ENCODE data around the gene MACROD2. TPM values are rescaled to one million over a fixed set of nuclear protein-coding genes. Genes with fewer than 3 reads are reported as not detected.

Gene MACROD2
- total RNA-seq, 1 experiment from 2014 or later = 3.7 TPM

DNA sequence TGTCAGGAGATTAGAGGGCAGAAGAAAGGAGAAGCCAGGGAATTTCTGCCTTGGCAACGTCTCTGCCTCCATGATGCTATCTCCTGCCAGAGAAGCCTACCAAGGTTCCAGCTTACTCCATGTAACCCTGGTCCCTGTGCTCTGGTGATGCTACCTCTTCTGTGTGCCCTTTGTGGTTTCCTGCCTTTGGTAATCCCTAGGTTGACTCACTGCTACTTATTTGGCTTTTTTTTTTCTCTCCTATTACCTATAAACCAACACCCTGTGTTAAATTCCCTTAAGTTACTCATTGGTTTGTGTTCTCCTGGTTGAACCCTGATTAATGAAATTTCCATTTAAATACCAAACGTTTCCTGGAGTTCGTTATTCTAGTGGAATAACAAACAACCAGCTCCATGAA lies 869.9 kb downstream of the MACROD2 start:
- Histone ChIP-seq H3K27me3 (ENCODE audit: insufficient read depth, low read length) (no peaks in the 10 kb centered on the region), H2AFZ (ENCODE audit: low read depth, low read length, poor library complexity, severe bottlenecking) (no peak overlapping the region), H3K79me2 (ENCODE audit: insufficient read depth, low read length) (no peaks in the 10 kb centered on the region), H4K20me1 (ENCODE audit: insufficient read depth) (no peaks in the 10 kb centered on the region), H3K9me2 (ENCODE audit: insufficient read depth) (no peaks in the 10 kb centered on the region), H3K4me3 (replicated peaks in 1 of 2; ENCODE audit: low read depth in 1 of 2, low read length in 2 of 2) (no peak overlapping the region), H3K36me3 (ENCODE audit: control insufficient read depth in 1 of 2, insufficient read depth in 2 of 2, low read length in 2 of 2) (no peaks in the 10 kb centered on the region), H3K9ac (ENCODE audit: low read length) (no peak overlapping the region), H3K4me1 (ENCODE audit: control insufficient read depth in 1 of 2, insufficient read depth in 2 of 2, low read length in 2 of 2) (peaks cover 7 to 9% of the 10 kb centered on the region in 2 experiments; a peak in 3 of 4 replicates), H3K4me2 (ENCODE audit: low read length) (no peak overlapping the region), H3K9me3 (ENCODE audit: control insufficient read depth in 1 of 2, insufficient read depth in 1 of 2, low read depth in 1 of 2, low read length in 2 of 2) (no peaks in the 10 kb centered on the region), H3K27ac (ENCODE audit: low read depth, low read length) (no peak overlapping the region)
- ChIA-PET CTCF (no interaction called here), POLR2A (no interaction called here), RAD21 (ENCODE audit: low non-redundant PET in 1 of 2, low total read pairs in 2 of 2, uncharacterized antibody in 2 of 2, unreplicated experiment in 2 of 2) (no interaction called here)
- TF ChIP-seq POLR2A (IDR thresholded peaks at IDR 0.05; ENCODE audit: borderline replicate concordance, extremely low read depth, insufficient read depth, insufficient read length) (no peak), RAD21 (IDR thresholded peaks at IDR 0.05; ENCODE audit: low read depth) (no peak), EZH2 (IDR thresholded peaks at IDR 0.05) (no peak), TCF7L2 (IDR thresholded peaks at IDR 0.05; ENCODE audit: borderline replicate concordance, extremely low read depth, insufficient read depth, insufficient read length) (no peak), ZNF274 (IDR thresholded peaks at IDR 0.05; ENCODE audit: low read depth, low read length) (no peak), JUND (IDR thresholded peaks at IDR 0.05) (no peak), POLR2AphosphoS5 (IDR thresholded peaks at IDR 0.05; ENCODE audit: low read depth, low read length) (no peak), CBX3 (IDR thresholded peaks at IDR 0.05; ENCODE audit: low read depth) (no peak), CEBPB (IDR thresholded peaks at IDR 0.05; ENCODE audit: low read depth) (no peak), YY1 (IDR thresholded peaks at IDR 0.05; ENCODE audit: extremely low read depth, insufficient replicate concordance, low read depth, low read length) (no peak), FOSL1 (IDR thresholded peaks at IDR 0.05; ENCODE audit: low read depth) (no peak)
- TF ChIP-seq, protein P1, sequence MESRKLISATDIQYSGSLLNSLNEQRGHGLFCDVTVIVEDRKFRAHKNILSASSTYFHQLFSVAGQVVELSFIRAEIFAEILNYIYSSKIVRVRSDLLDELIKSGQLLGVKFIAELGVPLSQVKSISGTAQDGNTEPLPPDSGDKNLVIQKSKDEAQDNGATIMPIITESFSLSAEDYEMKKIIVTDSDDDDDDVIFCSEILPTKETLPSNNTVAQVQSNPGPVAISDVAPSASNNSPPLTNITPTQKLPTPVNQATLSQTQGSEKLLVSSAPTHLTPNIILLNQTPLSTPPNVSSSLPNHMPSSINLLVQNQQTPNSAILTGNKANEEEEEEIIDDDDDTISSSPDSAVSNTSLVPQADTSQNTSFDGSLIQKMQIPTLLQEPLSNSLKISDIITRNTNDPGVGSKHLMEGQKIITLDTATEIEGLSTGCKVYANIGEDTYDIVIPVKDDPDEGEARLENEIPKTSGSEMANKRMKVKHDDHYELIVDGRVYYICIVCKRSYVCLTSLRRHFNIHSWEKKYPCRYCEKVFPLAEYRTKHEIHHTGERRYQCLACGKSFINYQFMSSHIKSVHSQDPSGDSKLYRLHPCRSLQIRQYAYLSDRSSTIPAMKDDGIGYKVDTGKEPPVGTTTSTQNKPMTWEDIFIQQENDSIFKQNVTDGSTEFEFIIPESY (IDR thresholded peaks at IDR 0.05; ENCODE audit: extremely low read depth, insufficient replicate concordance, low read length) = no peak
- TF ChIP-seq, protein P2, sequence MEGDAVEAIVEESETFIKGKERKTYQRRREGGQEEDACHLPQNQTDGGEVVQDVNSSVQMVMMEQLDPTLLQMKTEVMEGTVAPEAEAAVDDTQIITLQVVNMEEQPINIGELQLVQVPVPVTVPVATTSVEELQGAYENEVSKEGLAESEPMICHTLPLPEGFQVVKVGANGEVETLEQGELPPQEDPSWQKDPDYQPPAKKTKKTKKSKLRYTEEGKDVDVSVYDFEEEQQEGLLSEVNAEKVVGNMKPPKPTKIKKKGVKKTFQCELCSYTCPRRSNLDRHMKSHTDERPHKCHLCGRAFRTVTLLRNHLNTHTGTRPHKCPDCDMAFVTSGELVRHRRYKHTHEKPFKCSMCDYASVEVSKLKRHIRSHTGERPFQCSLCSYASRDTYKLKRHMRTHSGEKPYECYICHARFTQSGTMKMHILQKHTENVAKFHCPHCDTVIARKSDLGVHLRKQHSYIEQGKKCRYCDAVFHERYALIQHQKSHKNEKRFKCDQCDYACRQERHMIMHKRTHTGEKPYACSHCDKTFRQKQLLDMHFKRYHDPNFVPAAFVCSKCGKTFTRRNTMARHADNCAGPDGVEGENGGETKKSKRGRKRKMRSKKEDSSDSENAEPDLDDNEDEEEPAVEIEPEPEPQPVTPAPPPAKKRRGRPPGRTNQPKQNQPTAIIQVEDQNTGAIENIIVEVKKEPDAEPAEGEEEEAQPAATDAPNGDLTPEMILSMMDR (IDR thresholded peaks at IDR 0.05 in 2 of 3, conservative IDR thresholded peaks at IDR 0.05 in 1 of 3; ENCODE audit: borderline replicate concordance in 1 of 3, insufficient read depth in 1 of 3, low read depth in 2 of 3, low read length in 2 of 3) = no peak
- TF ChIP-seq, protein P3, sequence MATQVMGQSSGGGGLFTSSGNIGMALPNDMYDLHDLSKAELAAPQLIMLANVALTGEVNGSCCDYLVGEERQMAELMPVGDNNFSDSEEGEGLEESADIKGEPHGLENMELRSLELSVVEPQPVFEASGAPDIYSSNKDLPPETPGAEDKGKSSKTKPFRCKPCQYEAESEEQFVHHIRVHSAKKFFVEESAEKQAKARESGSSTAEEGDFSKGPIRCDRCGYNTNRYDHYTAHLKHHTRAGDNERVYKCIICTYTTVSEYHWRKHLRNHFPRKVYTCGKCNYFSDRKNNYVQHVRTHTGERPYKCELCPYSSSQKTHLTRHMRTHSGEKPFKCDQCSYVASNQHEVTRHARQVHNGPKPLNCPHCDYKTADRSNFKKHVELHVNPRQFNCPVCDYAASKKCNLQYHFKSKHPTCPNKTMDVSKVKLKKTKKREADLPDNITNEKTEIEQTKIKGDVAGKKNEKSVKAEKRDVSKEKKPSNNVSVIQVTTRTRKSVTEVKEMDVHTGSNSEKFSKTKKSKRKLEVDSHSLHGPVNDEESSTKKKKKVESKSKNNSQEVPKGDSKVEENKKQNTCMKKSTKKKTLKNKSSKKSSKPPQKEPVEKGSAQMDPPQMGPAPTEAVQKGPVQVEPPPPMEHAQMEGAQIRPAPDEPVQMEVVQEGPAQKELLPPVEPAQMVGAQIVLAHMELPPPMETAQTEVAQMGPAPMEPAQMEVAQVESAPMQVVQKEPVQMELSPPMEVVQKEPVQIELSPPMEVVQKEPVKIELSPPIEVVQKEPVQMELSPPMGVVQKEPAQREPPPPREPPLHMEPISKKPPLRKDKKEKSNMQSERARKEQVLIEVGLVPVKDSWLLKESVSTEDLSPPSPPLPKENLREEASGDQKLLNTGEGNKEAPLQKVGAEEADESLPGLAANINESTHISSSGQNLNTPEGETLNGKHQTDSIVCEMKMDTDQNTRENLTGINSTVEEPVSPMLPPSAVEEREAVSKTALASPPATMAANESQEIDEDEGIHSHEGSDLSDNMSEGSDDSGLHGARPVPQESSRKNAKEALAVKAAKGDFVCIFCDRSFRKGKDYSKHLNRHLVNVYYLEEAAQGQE (IDR thresholded peaks at IDR 0.05; ENCODE audit: low read depth) = no peak
- TF ChIP-seq, protein P4, sequence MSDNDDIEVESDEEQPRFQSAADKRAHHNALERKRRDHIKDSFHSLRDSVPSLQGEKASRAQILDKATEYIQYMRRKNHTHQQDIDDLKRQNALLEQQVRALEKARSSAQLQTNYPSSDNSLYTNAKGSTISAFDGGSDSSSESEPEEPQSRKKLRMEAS (IDR thresholded peaks at IDR 0.05) = no peak
- intact Hi-C loops (cut with micrococcal nuclease) = no loop called here
- BruUV-seq (replicated peaks) = no TSS peak
- DNase-seq (ENCODE audit: low read depth, low spot score) = no peak
- ATAC-seq = no peak

All from HCT116 (cell line).